ENCODE measurements around the gene SGCA. TPM values are rescaled to one million over a fixed set of nuclear protein-coding genes. Genes with fewer than 3 reads are reported as not detected.
A peak's percentile ranks its signal among the peaks of the same experiment; 100 is the strongest.

Gene SGCA
- total and polyA plus RNA-seq, 10 of the 15 experiments (the other 5 are each of a cell fraction or from before 2014, with no cell fraction given), result 0.13 to 2.2 (median 0.50) TPM; not detected in 2

GRCh38 chr17:50181591-50182560 is 16.1 kb downstream of the SGCA start:
- intact Hi-C loops (cut with micrococcal nuclease; ENCODE audit: unreplicated experiment), result no loop called here
- Histone ChIP-seq H4K20me1 (ENCODE audit: control insufficient read depth, insufficient read depth) (no peaks in the 10 kb centered on the region), H3K9me3 (replicated peaks; ENCODE audit: control insufficient read depth, insufficient read depth, low read length) (no peaks in the 10 kb centered on the region), H2AFZ (ENCODE audit: control insufficient read depth, low read depth, low read length) (no peak overlapping the region), H3K27me3 (replicated peaks in 1 of 2; ENCODE audit: control insufficient read depth in 2 of 2, insufficient read depth in 2 of 2, low read length in 1 of 2) (no peaks in the 10 kb centered on the region), H3K9ac (ENCODE audit: control insufficient read depth, insufficient read depth, low read length) (no peak overlapping the region), H3K36me3 (ENCODE audit: control insufficient read depth in 2 of 2, insufficient read depth in 2 of 2, low read length in 1 of 2) (peaks cover 0 to 6% of the 10 kb centered on the region in 2 experiments; a peak in 2 of 4 replicates), H3K4me3 (no peak overlapping the region), H3K79me2 (ENCODE audit: control insufficient read depth, insufficient read depth, low read length) (no peaks in the 10 kb centered on the region), H3K4me2 (ENCODE audit: control insufficient read depth, insufficient read depth) (no peak overlapping the region), H3K27ac (ENCODE audit: control insufficient read depth, insufficient read depth) (no peak overlapping the region), H3K4me1 (ENCODE audit: control insufficient read depth, insufficient read depth, low read length) (peaks cover 26% of the 10 kb centered on the region)
- TF ChIP-seq SMARCA5 (IDR thresholded peaks at IDR 0.05), result no peak
- TF ChIP-seq RUNX3 (IDR thresholded peaks at IDR 0.05; ENCODE audit: low read length), result 0 out of 2 replicates have a peak, but pooled peaks have one; percentile 19
- DNase-seq (ENCODE audit: low read depth, low spot score) (no peak), ATAC-seq (no peak), FAIRE-seq (no peak)
- no TSS peak for BruUV-seq (replicated peaks)
- WGBS (ENCODE audit: insufficient coverage, insufficient replicate concordance, low lambda C conversion rate, missing lambda C conversion rate), result 56% methylated on average over 12 of the region's 12 CpGs
- CTCF ChIA-PET, result interaction anchor here (0.7 to 3.3 kb wide), 7 partner anchors 12 to 115 kb away, joined by 3 to 14 read pairs (median 4); no protein-coding TSS in a partner anchor
- SMC1A ChIA-PET (ENCODE audit: uncharacterized antibody, unreplicated experiment), result interaction anchor here (0.6 to 2.6 kb wide), 4 partner anchors 12 to 239 kb away, joined by 4 to 10 read pairs (median 4); no protein-coding TSS in a partner anchor
- in situ Hi-C loops (cut with MboI), result no loop called here
- RAD21 ChIA-PET (ENCODE audit: unreplicated experiment), result interaction anchor here (1.7 kb wide), 1 partner anchor 12 kb away, joined by 8 read pairs; no protein-coding TSS in a partner anchor
- POLR2A ChIA-PET, result interaction anchor here (0.7 to 0.8 kb wide), 2 partner anchors 10 to 12 kb away, joined by 3 read pairs; no protein-coding TSS in a partner anchor

GRCh38 chr17:50182783-50183420 is 17.1 kb downstream of the SGCA start:
- no TSS peak for BruUV-seq (replicated peaks)
- Histone ChIP-seq H3K4me2 (ENCODE audit: control insufficient read depth, insufficient read depth) (no peak overlapping the region), H3K9me3 (replicated peaks; ENCODE audit: control insufficient read depth, insufficient read depth, low read length) (no peaks in the 10 kb centered on the region), H3K27ac (ENCODE audit: control insufficient read depth, insufficient read depth) (no peak overlapping the region), H4K20me1 (ENCODE audit: control insufficient read depth, insufficient read depth) (no peaks in the 10 kb centered on the region), H2AFZ (ENCODE audit: control insufficient read depth, low read depth, low read length) (no peak overlapping the region), H3K4me1 (ENCODE audit: control insufficient read depth, insufficient read depth, low read length) (peaks cover 26% of the 10 kb centered on the region), H3K79me2 (ENCODE audit: control insufficient read depth, insufficient read depth, low read length) (no peaks in the 10 kb centered on the region), H3K4me3 (no peak overlapping the region), H3K9ac (ENCODE audit: control insufficient read depth, insufficient read depth, low read length) (no peak overlapping the region), H3K36me3 (ENCODE audit: control insufficient read depth in 2 of 2, insufficient read depth in 2 of 2, low read length in 1 of 2) (peaks cover 0 to 6% of the 10 kb centered on the region in 2 experiments; a peak in 2 of 4 replicates), H3K27me3 (replicated peaks in 1 of 2; ENCODE audit: control insufficient read depth in 2 of 2, insufficient read depth in 2 of 2, low read length in 1 of 2) (no peaks in the 10 kb centered on the region)
- WGBS (ENCODE audit: insufficient coverage, insufficient replicate concordance, low lambda C conversion rate, missing lambda C conversion rate), result 68% methylated on average over 16 of the region's 18 CpGs
- RAD21 ChIA-PET (ENCODE audit: unreplicated experiment), result no interaction called here
- intact Hi-C loops (cut with micrococcal nuclease; ENCODE audit: unreplicated experiment), result no loop called here
- no peak for TF ChIP-seq ZNF217 (IDR thresholded peaks at IDR 0.05)
- SMC1A ChIA-PET (ENCODE audit: uncharacterized antibody, unreplicated experiment), result interaction anchor here (2.6 kb wide), 1 partner anchor 13 kb away, joined by 10 read pairs; no protein-coding TSS in a partner anchor
- no peak for FAIRE-seq
- in situ Hi-C loops (cut with MboI), result no loop called here
- ATAC-seq, result no peak
- CTCF ChIA-PET, result interaction anchor here (1.3 to 3.3 kb wide), 4 partner anchors 13 to 89 kb away, joined by 3 to 14 read pairs (median 7); no protein-coding TSS in a partner anchor
- no peak for DNase-seq (ENCODE audit: low read depth, low spot score)
- POLR2A ChIA-PET, result no interaction called here

Measured in GM12878 (cell line).